ENCODE measurements around the gene HEXD. TPM values are rescaled to one million over a fixed set of nuclear protein-coding genes. Genes with fewer than 3 reads are reported as not detected.

HEXD gene
- total and polyA plus RNA-seq, 2 of the 8 experiments (the other 6 are each of a cell fraction or from before 2014, with no cell fraction given) = 20.6 to 21.8 TPM

- FAIRE-seq = no peak
- Histone ChIP-seq H4K8ac (ENCODE audit: extremely low read depth, insufficient read depth, low read length) (no peak overlapping the region), H2AFZ (ENCODE audit: low read length) (no peak overlapping the region), H3K4me2 (ENCODE audit: insufficient read depth in 1 of 2, low read depth in 2 of 2, low read length in 2 of 2) (no peak overlapping the region), H3K14ac (ENCODE audit: insufficient read length) (no peak overlapping the region), H2BK5ac (ENCODE audit: low read depth, low read length) (no peak overlapping the region), H3K4me3 (ENCODE audit: extremely low read depth in 1 of 4, insufficient read depth in 2 of 4, low read depth in 3 of 4, low read length in 4 of 4) (no peak overlapping the region), H2BK120ac (replicated peaks; ENCODE audit: low read depth, low read length) (no peak overlapping the region), H3K27me3 (replicated peaks in 1 of 4; ENCODE audit: control insufficient read depth in 3 of 4, extremely low read depth in 1 of 4, insufficient read depth in 3 of 4, low read length in 3 of 4) (no peaks in the 10 kb centered on the region), H3K4me1 (replicated peaks in 1 of 4; ENCODE audit: control insufficient read depth in 3 of 4, insufficient read depth in 4 of 4, low read length in 3 of 4) (no peaks in the 10 kb centered on the region), H3K9me3 (ENCODE audit: insufficient read depth in 2 of 2, low read depth in 1 of 2, low read length in 1 of 2) (no peaks in the 10 kb centered on the region), H2AK5ac (ENCODE audit: low read depth, low read length) (no peak overlapping the region), H2BK15ac (ENCODE audit: low read length) (no peak overlapping the region), H3K79me1 (ENCODE audit: low read depth, low read length) (no peaks in the 10 kb centered on the region), H3K27ac (ENCODE audit: low read depth, low read length) (no peak overlapping the region), H3K9ac (replicated peaks in 1 of 4; ENCODE audit: extremely low read depth in 1 of 4, low read depth in 3 of 4, low read length in 3 of 4) (no peak overlapping the region), H3K36me3 (ENCODE audit: control insufficient read depth in 2 of 4, insufficient read depth in 4 of 4, low read length in 3 of 4) (peaks cover 0 to 11% (median 2%) of the 10 kb centered on the region in 4 experiments; a peak in 3 of 8 replicates), H4K5ac (ENCODE audit: insufficient read length, low read depth, low read length) (no peak overlapping the region), H3K23ac (ENCODE audit: insufficient read length) (no peak overlapping the region), H4K20me1 (replicated peaks in 1 of 2; ENCODE audit: control insufficient read depth in 1 of 2, insufficient read depth in 2 of 2, low read length in 2 of 2) (peaks cover 1 to 4% of the 10 kb centered on the region in 2 experiments), H3K56ac (replicated peaks; ENCODE audit: insufficient read length, low read depth, low read length) (no peak overlapping the region), H2BK12ac (ENCODE audit: low read depth, low read length) (no peak overlapping the region), H3K18ac (ENCODE audit: extremely low read depth, low read length) (no peak overlapping the region), H2BK20ac (ENCODE audit: low read length) (no peak overlapping the region), H3K79me2 (ENCODE audit: control insufficient read depth in 1 of 2, insufficient read depth in 2 of 2, low read length in 2 of 2) (no peaks in the 10 kb centered on the region), H3K4ac (replicated peaks; ENCODE audit: insufficient read length, low read depth, low read length) (no peak overlapping the region), H3K23me2 (ENCODE audit: low read depth, low read length) (no peaks in the 10 kb centered on the region), H4K91ac (replicated peaks; ENCODE audit: insufficient read length, low read length) (no peak overlapping the region)
- WGBS, 2 experiments (ENCODE audit: extremely low coverage in 1 of 2, insufficient coverage in 1 of 2, insufficient read length in 1 of 2, insufficient replicate concordance in 2 of 2, low coverage in 1 of 2, low lambda C conversion rate in 2 of 2, missing lambda C conversion rate in 1 of 2) = 94% methylated on average over 47 of the region's 67 CpGs; no CpG with 5 or more reads in 1 of the 2 experiments
- CTCF ChIA-PET (ENCODE audit: partially characterized antibody) = no interaction called here
- POLR2A ChIA-PET (ENCODE audit: partially characterized antibody) = no interaction called here
- DNase-seq (ENCODE audit: low read depth in 1 of 2, low spot score in 2 of 2) = no peak
- no peak for TF ChIP-seq GTF2F1 (IDR thresholded peaks at IDR 0.05; ENCODE audit: borderline replicate concordance, low read depth, low read length)
- TF ChIP-seq CTCF (IDR thresholded peaks at IDR 0.05; ENCODE audit: control extremely low read depth in 1 of 3, insufficient read depth in 1 of 3, low read depth in 1 of 3, low read length in 3 of 3) = no peak
- no peak for TF ChIP-seq YY1 (IDR thresholded peaks at IDR 0.05; ENCODE audit: low read depth, low read length)
- TF ChIP-seq MAFK (IDR thresholded peaks at IDR 0.05; ENCODE audit: low read depth, low read length) = no peak
- no peak for TF ChIP-seq SIRT6 (IDR thresholded peaks at IDR 0.05; ENCODE audit: low read length)
- no peak for TF ChIP-seq SUZ12 (IDR thresholded peaks at IDR 0.05; ENCODE audit: low read length)
- no peak for TF ChIP-seq USF2 (IDR thresholded peaks at IDR 0.05; ENCODE audit: low read length)
- TF ChIP-seq JUND (IDR thresholded peaks at IDR 0.05; ENCODE audit: low read length) = no peak
- no peak for TF ChIP-seq TEAD4 (IDR thresholded peaks at IDR 0.05; ENCODE audit: low read depth, low read length)
Observed at GRCh38 chr17:82403662-82404660, 14.2 kb upstream of the HEXD start.
